ENCODE data around the gene XXYLT1. TPM values are rescaled to one million over a fixed set of nuclear protein-coding genes. Genes with fewer than 3 reads are reported as not detected.
A peak's percentile ranks its signal among the peaks of the same experiment; 100 is the strongest.
"Not testable (repeated sequence)": the region's sequence is repeated elsewhere in the genome, so short reads cannot be mapped to it uniquely, and the experiment has no call there.

XXYLT1 gene
- total RNA-seq, 1 donor from 2014 or later = 25.4 TPM

DNA sequence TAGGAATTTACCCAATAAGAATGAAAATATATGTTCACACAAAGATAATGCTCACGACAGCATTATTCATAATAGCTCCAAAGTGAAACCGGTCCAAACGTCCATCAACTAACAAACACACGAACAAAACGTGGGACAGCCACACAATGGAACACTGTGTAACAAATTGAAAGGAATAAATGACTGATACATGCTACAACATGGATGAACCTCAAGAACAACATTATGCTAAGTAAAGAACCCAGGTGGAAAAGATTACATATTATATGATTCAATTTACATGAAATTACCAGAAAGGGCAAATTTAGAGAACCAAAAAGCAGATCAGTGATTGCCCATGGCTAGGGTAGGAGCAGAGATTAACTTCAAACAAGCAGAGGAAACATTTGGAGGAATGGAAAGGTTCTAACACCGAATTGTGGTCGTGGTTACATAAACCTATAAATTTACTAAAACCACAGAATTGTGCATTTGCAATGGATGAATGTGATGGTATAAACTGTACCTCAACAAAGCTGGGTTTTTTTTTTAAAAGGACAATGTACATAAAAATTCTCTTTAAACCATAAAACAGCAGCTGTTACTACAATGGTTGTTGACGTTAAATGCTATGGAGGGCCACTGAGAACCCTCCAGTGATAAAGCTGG, 76.3 kb downstream of the XXYLT1 start:
- Mint-ChIP-seq H3K4me3 (ENCODE audit: low read depth) (no peak overlapping the region), H3K27ac (no peak overlapping the region), H3K36me3 (ENCODE audit: insufficient read depth) (peaks cover 9% of the 10 kb centered on the region), H3K4me1 (ENCODE audit: low read depth) (peaks cover 8% of the 10 kb centered on the region), H3K9me3 (ENCODE audit: low read depth) (peaks cover 13% of the 10 kb centered on the region), H3K27me3 (no peaks in the 10 kb centered on the region)
- DNase-seq (ENCODE audit: low spot score, unreplicated experiment) = no peak
- TF ChIP-seq, protein P1, sequence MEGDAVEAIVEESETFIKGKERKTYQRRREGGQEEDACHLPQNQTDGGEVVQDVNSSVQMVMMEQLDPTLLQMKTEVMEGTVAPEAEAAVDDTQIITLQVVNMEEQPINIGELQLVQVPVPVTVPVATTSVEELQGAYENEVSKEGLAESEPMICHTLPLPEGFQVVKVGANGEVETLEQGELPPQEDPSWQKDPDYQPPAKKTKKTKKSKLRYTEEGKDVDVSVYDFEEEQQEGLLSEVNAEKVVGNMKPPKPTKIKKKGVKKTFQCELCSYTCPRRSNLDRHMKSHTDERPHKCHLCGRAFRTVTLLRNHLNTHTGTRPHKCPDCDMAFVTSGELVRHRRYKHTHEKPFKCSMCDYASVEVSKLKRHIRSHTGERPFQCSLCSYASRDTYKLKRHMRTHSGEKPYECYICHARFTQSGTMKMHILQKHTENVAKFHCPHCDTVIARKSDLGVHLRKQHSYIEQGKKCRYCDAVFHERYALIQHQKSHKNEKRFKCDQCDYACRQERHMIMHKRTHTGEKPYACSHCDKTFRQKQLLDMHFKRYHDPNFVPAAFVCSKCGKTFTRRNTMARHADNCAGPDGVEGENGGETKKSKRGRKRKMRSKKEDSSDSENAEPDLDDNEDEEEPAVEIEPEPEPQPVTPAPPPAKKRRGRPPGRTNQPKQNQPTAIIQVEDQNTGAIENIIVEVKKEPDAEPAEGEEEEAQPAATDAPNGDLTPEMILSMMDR (IDR thresholded peaks at IDR 0.05; ENCODE audit: unreplicated experiment) = no peak

DNA sequence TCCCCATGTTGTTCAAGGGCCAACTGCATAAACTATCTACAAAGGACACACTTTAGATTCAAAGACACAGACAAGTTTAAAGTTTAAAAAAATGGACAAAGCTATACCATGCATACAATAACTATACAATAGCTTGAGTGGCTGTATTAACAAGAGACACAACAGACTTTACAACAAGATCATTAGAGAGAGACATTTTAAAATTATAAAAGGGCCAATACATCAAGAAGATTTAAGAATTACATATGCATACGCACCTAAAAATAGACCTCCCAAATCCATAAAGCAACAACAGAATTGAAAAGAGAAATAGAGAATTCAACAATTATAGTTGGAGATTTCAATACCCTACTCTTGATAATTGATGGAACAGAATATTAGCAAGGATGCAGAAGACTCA, 79.4 kb downstream of the XXYLT1 start:
- DNase-seq (ENCODE audit: low spot score, unreplicated experiment) = no peak
- H3K4me3 Mint-ChIP-seq (ENCODE audit: low read depth) = no peak overlapping the region
- peaks cover 9% of the 10 kb centered on the region for H3K36me3 Mint-ChIP-seq (ENCODE audit: insufficient read depth)
- H3K27me3 Mint-ChIP-seq = no peaks in the 10 kb centered on the region
- TF ChIP-seq, protein P1 (IDR thresholded peaks at IDR 0.05; ENCODE audit: unreplicated experiment) = no peak
- peaks cover 17% of the 10 kb centered on the region for H3K9me3 Mint-ChIP-seq (ENCODE audit: low read depth)
- peaks cover 10% of the 10 kb centered on the region for H3K4me1 Mint-ChIP-seq (ENCODE audit: low read depth)
- H3K27ac Mint-ChIP-seq = no peak overlapping the region

DNA sequence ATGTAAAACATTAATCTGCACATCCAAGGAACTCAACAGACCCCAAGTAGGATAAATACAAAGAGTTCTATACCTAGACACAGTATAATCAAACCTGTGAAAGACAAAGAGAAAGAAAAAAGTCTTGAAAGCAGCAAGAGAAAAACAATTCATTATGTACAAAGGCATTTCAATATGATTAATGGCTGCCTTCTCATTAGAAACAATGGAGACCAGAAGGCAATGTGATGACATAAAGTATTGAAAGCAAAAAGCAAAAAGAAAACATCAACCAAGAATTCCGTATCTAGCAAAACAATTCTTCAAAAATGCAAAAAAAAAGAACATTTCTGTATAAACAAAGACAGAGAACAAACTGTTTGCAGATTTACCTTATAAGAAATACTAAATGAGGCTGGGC, 81.1 kb downstream of the XXYLT1 start:
- Mint-ChIP-seq H3K36me3 (ENCODE audit: insufficient read depth) (peaks cover 9% of the 10 kb centered on the region), H3K4me1 (ENCODE audit: low read depth) (peaks cover 6% of the 10 kb centered on the region), H3K9me3 (ENCODE audit: low read depth) (peaks cover 17% of the 10 kb centered on the region), H3K27me3 (no peaks in the 10 kb centered on the region), H3K4me3 (ENCODE audit: low read depth) (no peak overlapping the region), H3K27ac (no peak overlapping the region)
- no peak for DNase-seq (ENCODE audit: low spot score, unreplicated experiment)
- TF ChIP-seq, protein P1 (IDR thresholded peaks at IDR 0.05; ENCODE audit: unreplicated experiment) = no peak

GRCh38 chr3:195188426-195188927, 82.5 kb downstream of the XXYLT1 start:
- TF ChIP-seq, protein P1 (IDR thresholded peaks at IDR 0.05; ENCODE audit: unreplicated experiment) = no peak
- Mint-ChIP-seq H3K4me3 (ENCODE audit: low read depth) (no peak overlapping the region), H3K4me1 (ENCODE audit: low read depth) (peaks cover 6% of the 10 kb centered on the region), H3K27me3 (no peaks in the 10 kb centered on the region), H3K27ac (no peak overlapping the region), H3K9me3 (ENCODE audit: low read depth) (peaks cover 17% of the 10 kb centered on the region), H3K36me3 (ENCODE audit: insufficient read depth) (peaks cover 9% of the 10 kb centered on the region)
- no peak for DNase-seq (ENCODE audit: low spot score, unreplicated experiment)

- H3K27ac Mint-ChIP-seq = peak overlapping the region; percentile 36
- H3K27me3 Mint-ChIP-seq = no peaks in the 10 kb centered on the region
- H3K4me1 Mint-ChIP-seq (ENCODE audit: low read depth) = peaks cover 6% of the 10 kb centered on the region
These were observed 83.1 kb downstream of the XXYLT1 start for GRCh38 chr3:195187609-195188425.

DNA sequence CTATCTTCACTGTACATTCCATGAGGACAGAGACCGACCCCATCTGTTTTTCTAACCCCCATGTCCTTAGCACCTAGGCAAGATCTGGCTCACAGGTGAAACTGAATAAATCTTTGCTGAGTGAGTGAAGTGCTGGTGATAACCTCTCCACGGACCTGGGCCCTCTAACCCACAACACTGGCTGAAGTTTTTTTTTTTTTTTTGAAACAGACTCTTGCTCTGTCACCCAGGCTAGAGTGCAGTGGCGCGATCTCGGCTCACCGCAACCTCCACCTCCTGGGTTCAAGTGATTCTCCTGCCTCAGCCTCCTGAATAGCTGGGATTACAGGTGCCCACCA, 84.3 kb downstream of the XXYLT1 start:
- DNase-seq (ENCODE audit: low spot score, unreplicated experiment); H3K36me3 Mint-ChIP-seq (ENCODE audit: insufficient read depth); H3K4me3 Mint-ChIP-seq (ENCODE audit: low read depth); H3K27ac Mint-ChIP-seq; H3K4me1 Mint-ChIP-seq (ENCODE audit: low read depth); H3K27me3 Mint-ChIP-seq: not testable (repeated sequence)
- H3K9me3 Mint-ChIP-seq (ENCODE audit: low read depth) = peaks cover 12% of the 10 kb centered on the region

More at GRCh38 chr3:195187609-195188425, 83.1 kb downstream of the XXYLT1 start:
- Mint-ChIP-seq H3K9me3 (ENCODE audit: low read depth) (peaks cover 17% of the 10 kb centered on the region), H3K4me3 (ENCODE audit: low read depth) (no peak overlapping the region), H3K36me3 (ENCODE audit: insufficient read depth) (peaks cover 9% of the 10 kb centered on the region)
- no peak for DNase-seq (ENCODE audit: low spot score, unreplicated experiment)
- TF ChIP-seq, protein P1 (IDR thresholded peaks at IDR 0.05; ENCODE audit: unreplicated experiment) = no peak

All from progenitor cell of endocrine pancreas (in vitro differentiated cells).